Measurements from ENCODE around the gene DMD. TPM values are rescaled to one million over a fixed set of nuclear protein-coding genes. Genes with fewer than 3 reads are reported as not detected.

DMD gene
- total and polyA plus RNA-seq, 2 of the 8 experiments (the other 6 are each of a cell fraction or from before 2014, with no cell fraction given) = 4.8 to 7.4 TPM

DNA sequence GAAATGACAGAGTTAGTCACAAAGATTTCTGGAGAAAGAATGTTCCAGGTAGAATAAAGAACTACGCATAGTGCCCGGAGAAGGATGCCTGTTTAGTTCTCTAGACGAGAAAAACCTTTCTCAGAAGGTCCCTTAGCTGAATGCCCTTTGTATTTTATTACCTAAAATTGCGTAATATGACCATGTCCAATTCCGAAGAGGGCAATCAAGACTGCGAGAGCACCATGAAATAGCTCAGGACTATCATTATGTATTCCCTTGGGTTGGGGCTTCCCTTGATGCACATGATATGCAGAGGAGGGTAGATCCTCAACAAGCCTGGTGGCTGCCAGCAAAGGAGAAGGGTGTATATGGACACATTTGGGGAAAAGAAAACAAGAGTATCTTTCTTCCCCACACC, 1781.4 kb downstream of the DMD start:
- H3K4me3 ChIP-seq (ENCODE audit: extremely low read depth in 1 of 4, insufficient read depth in 2 of 4, low read depth in 3 of 4, low read length in 4 of 4) = no peak overlapping the region
- H4K20me1 ChIP-seq (replicated peaks in 1 of 2; ENCODE audit: control insufficient read depth in 1 of 2, insufficient read depth in 2 of 2, low read length in 2 of 2) = no peaks in the 10 kb centered on the region
- WGBS, 2 experiments (ENCODE audit: extremely low coverage in 1 of 2, insufficient coverage in 1 of 2, insufficient read length in 1 of 2, insufficient replicate concordance in 2 of 2, low coverage in 1 of 2, low lambda C conversion rate in 2 of 2, missing lambda C conversion rate in 1 of 2) = 91% methylated on average over 6 of the region's 6 CpGs; no CpG with 5 or more reads in 1 of the 2 experiments
- no peak overlapping the region for H3K14ac ChIP-seq (ENCODE audit: insufficient read length)
- H3K23ac ChIP-seq (ENCODE audit: insufficient read length) = no peak overlapping the region
- H3K79me1 ChIP-seq (ENCODE audit: low read depth, low read length) = no peaks in the 10 kb centered on the region
- H3K23me2 ChIP-seq (ENCODE audit: low read depth, low read length) = no peaks in the 10 kb centered on the region
- CTCF ChIA-PET (ENCODE audit: partially characterized antibody) = no interaction called here
- H2BK12ac ChIP-seq (ENCODE audit: low read depth, low read length) = no peak overlapping the region
- no peak overlapping the region for H4K5ac ChIP-seq (ENCODE audit: insufficient read length, low read depth, low read length)
- H4K91ac ChIP-seq (replicated peaks; ENCODE audit: insufficient read length, low read length) = no peak overlapping the region
- no peak overlapping the region for H3K4ac ChIP-seq (replicated peaks; ENCODE audit: insufficient read length, low read depth, low read length)
- H3K9me3 ChIP-seq (ENCODE audit: insufficient read depth in 2 of 2, low read depth in 1 of 2, low read length in 1 of 2) = no peaks in the 10 kb centered on the region
- no peak overlapping the region for H4K8ac ChIP-seq (ENCODE audit: extremely low read depth, insufficient read depth, low read length)
- DNase-seq (ENCODE audit: low read depth in 1 of 2, low spot score in 2 of 2) (no peak), FAIRE-seq (no peak)
- no peak overlapping the region for H2BK20ac ChIP-seq (ENCODE audit: low read length)
- no peak overlapping the region for H2AFZ ChIP-seq (ENCODE audit: low read length)
- H3K27ac ChIP-seq (ENCODE audit: low read depth, low read length) = no peak overlapping the region
- no peak overlapping the region for H3K9ac ChIP-seq (replicated peaks in 1 of 4; ENCODE audit: extremely low read depth in 1 of 4, low read depth in 3 of 4, low read length in 3 of 4)
- H3K79me2 ChIP-seq (ENCODE audit: control insufficient read depth in 1 of 2, insufficient read depth in 2 of 2, low read length in 2 of 2) = no peaks in the 10 kb centered on the region
- no peak overlapping the region for H3K4me2 ChIP-seq (ENCODE audit: insufficient read depth in 1 of 2, low read depth in 2 of 2, low read length in 2 of 2)
- H2BK15ac ChIP-seq (ENCODE audit: low read length) = no peak overlapping the region
- no peaks in the 10 kb centered on the region for H3K27me3 ChIP-seq (replicated peaks in 1 of 4; ENCODE audit: control insufficient read depth in 3 of 4, extremely low read depth in 1 of 4, insufficient read depth in 3 of 4, low read length in 3 of 4)
- no peaks in the 10 kb centered on the region for H3K36me3 ChIP-seq (ENCODE audit: control insufficient read depth in 2 of 4, insufficient read depth in 4 of 4, low read length in 3 of 4)
- no peak overlapping the region for H3K18ac ChIP-seq (ENCODE audit: extremely low read depth, low read length)
- no peaks in the 10 kb centered on the region; a peak in 1 of 7 replicates for H3K4me1 ChIP-seq (replicated peaks in 1 of 4; ENCODE audit: control insufficient read depth in 3 of 4, insufficient read depth in 4 of 4, low read length in 3 of 4)
- POLR2A ChIA-PET (ENCODE audit: partially characterized antibody) = no interaction called here
- no peak overlapping the region for H2BK120ac ChIP-seq (replicated peaks; ENCODE audit: low read depth, low read length)
- H2BK5ac ChIP-seq (ENCODE audit: low read depth, low read length) = no peak overlapping the region
- H2AK5ac ChIP-seq (ENCODE audit: low read depth, low read length) = no peak overlapping the region
- H3K56ac ChIP-seq (replicated peaks; ENCODE audit: insufficient read length, low read depth, low read length) = no peak overlapping the region
- TF ChIP-seq, protein P1, sequence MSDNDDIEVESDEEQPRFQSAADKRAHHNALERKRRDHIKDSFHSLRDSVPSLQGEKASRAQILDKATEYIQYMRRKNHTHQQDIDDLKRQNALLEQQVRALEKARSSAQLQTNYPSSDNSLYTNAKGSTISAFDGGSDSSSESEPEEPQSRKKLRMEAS (IDR thresholded peaks at IDR 0.05) = no peak
- no peak for TF ChIP-seq ASH2L (IDR thresholded peaks at IDR 0.05; ENCODE audit: low read length)
- TF ChIP-seq RBBP5 (IDR thresholded peaks at IDR 0.05; ENCODE audit: borderline replicate concordance, low read depth, low read length) = no peak
- no peak for TF ChIP-seq EP300 (IDR thresholded peaks at IDR 0.05; ENCODE audit: borderline replicate concordance in 1 of 2, low read depth in 2 of 2, low read length in 2 of 2)
- TF ChIP-seq SRF (IDR thresholded peaks at IDR 0.05; ENCODE audit: low read depth, low read length) = no peak
- no peak for TF ChIP-seq NANOG (IDR thresholded peaks at IDR 0.05; ENCODE audit: insufficient read depth, low read depth, low read length, poor library complexity, severe bottlenecking)
- no peak for TF ChIP-seq EZH2 (IDR thresholded peaks at IDR 0.05; ENCODE audit: low read depth, low read length, severe bottlenecking)
- TF ChIP-seq GABPA (IDR thresholded peaks at IDR 0.05; ENCODE audit: borderline replicate concordance, insufficient read depth, low read length) = no peak
- TF ChIP-seq TAF1 (IDR thresholded peaks at IDR 0.05; ENCODE audit: low read depth, low read length) = no peak
- TF ChIP-seq POU5F1 (IDR thresholded peaks at IDR 0.05; ENCODE audit: low read depth, low read length) = no peak
- TF ChIP-seq CBX8 (IDR thresholded peaks at IDR 0.05; ENCODE audit: borderline replicate concordance, low read depth, low read length) = no peak
- TF ChIP-seq CTBP2 (IDR thresholded peaks at IDR 0.05; ENCODE audit: borderline replicate concordance, insufficient read depth, insufficient read length, low read length) = no peak
- TF ChIP-seq, protein P2, sequence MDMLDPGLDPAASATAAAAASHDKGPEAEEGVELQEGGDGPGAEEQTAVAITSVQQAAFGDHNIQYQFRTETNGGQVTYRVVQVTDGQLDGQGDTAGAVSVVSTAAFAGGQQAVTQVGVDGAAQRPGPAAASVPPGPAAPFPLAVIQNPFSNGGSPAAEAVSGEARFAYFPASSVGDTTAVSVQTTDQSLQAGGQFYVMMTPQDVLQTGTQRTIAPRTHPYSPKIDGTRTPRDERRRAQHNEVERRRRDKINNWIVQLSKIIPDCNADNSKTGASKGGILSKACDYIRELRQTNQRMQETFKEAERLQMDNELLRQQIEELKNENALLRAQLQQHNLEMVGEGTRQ (IDR thresholded peaks at IDR 0.05; ENCODE audit: low read length) = no peak

All from H1 (cell line).